Erythroblast (primary cell): ENCODE data around the gene CDRT15L2.
"Not testable (repeated sequence)": the region's sequence is repeated elsewhere in the genome, so short reads cannot be mapped to it uniquely, and the experiment has no call there.

ENCODE experiments used
- GATA1 ChIP-seq: IDR thresholded peaks from 2 replicates; pipeline ENCODE4 v1.6.1; 2011; ENCODE audit warnings: low read depth, mild to moderate bottlenecking, control low read depth, low read length, moderate library complexity
- POLR2A ChIP-seq: IDR thresholded peaks from 2 replicates; pipeline ENCODE4 v1.6.1; 2011; ENCODE audit warnings: mild to moderate bottlenecking, low read length

DNA sequence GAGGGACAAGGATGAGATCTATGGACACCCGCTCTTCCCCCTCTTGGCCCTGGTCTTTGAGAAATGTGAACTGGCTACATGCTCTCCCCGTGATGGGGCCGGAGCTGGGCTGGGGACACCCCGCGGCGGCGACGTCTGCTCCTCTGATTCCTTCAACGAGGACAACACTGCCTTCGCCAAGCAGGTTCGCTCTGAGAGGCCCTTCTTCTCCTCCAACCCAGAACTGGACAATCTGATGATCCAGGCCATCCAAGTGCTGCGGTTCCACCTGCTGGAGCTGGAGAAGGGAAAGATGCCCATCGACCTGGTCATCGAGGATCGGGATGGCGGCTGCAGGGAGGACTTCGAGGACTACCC lies 9.9 kb downstream of the CDRT15L2 start:
- TF ChIP-seq POLR2A, GATA1: not testable (repeated sequence)
